ENCODE data around the gene ZBTB8OS. TPM values are rescaled to one million over a fixed set of nuclear protein-coding genes. Genes with fewer than 3 reads are reported as not detected.

The ZBTB8OS gene
- total RNA-seq (2022; extraction: Qiagen RNA extraction), result 35.0 to 55.6 TPM (median 37.1 TPM) in 5 replicates

DNA sequence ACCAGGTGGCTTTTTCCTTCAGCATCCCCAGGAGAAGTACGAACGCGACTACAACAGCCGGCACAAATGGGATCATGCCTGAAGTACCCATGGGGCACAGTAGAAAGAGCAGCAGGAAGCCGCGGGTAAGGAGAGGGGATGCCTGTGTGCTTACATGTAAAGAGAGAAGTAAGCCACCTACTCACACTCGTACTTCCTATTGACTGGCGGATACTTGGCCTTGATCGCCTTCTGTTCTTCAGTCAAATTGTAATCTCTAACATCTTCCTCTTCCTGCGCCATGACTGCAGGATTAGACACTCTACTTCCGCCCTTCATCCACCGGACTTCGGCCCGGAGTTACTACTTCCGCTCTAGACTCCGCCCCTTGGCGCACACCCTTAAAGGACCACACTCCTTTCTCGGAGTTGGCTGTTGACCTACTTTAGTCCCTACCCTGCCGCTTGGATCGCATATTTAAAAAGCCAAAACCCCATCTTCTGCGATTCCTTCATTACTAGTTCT is at the start of gene ZBTB8OS:
ZBTB8OS (minus strand) TSS at position 303 of the 504 bp plus-strand sequence; CDS start at position 282, 21 bp downstream.

GRCh38 chr1:32650752-32651460 is 556 bp upstream of the ZBTB8OS start, which contains the start of gene RBBP4:
Gene RBBP4, plus strand, starts transcription at chr1:32651208. Its CDS starts 99 bp downstream, at chr1:32651307.

Other genes with a start within 250 kb of the ZBTB8OS start
- 0.01 TPM in 1 of 5 replicates, not detected in the others for gene ZBTB8B, start 185.5 kb downstream of the ZBTB8OS start, total RNA-seq (2022; extraction: Qiagen RNA extraction)
- 3.4 to 4.9 TPM (median 4.0 TPM) in 5 replicates for gene ZBTB8A, start 111.1 kb downstream of the ZBTB8OS start, total RNA-seq (2022; extraction: Qiagen RNA extraction)
- gene RBBP4, start 658 bp upstream of the ZBTB8OS start, total RNA-seq (2022; extraction: Qiagen RNA extraction), result 66.7 to 82.1 TPM (median 76.6 TPM) in 5 replicates
- 10.7 to 15.2 TPM (median 14.5 TPM) in 5 replicates for gene SYNC, start 52.2 kb upstream of the ZBTB8OS start, total RNA-seq (2022; extraction: Qiagen RNA extraction)
- gene YARS1, start 166.8 kb upstream of the ZBTB8OS start, total RNA-seq (2022; extraction: Qiagen RNA extraction), result 57.3 to 81.4 TPM (median 60.4 TPM) in 5 replicates
- gene S100PBP, start 167.1 kb upstream of the ZBTB8OS start, total RNA-seq (2022; extraction: Qiagen RNA extraction), result 10.4 to 16.3 TPM (median 14.6 TPM) in 5 replicates
- gene FNDC5, start 220.4 kb upstream of the ZBTB8OS start, total RNA-seq (2022; extraction: Qiagen RNA extraction), result 0.17 to 0.80 TPM (median 0.30 TPM) in 5 replicates
- 0.21 to 0.53 TPM (median 0.51 TPM) in 4 of 5 replicates, not detected in the other for gene HPCA, start 235.9 kb upstream of the ZBTB8OS start, total RNA-seq (2022; extraction: Qiagen RNA extraction)

All from A549 treated with Mapracorat at 1 μM for 4 hours (cell line).